AG04449 (cell line): ENCODE results near the gene DPP9.

Experiments used
- CTCF ChIA-PET: fragments of 350-600 bp; formaldehyde crosslinking; extraction: SDS; loops from one replicate; lab custom pipeline; 2021; ENCODE audit warnings: antibody characterized with exemption; lab: Yijun Ruan, JAX
- POLR2A ChIA-PET: fragments of 400-600, 350-600 bp; formaldehyde crosslinking; extraction: SDS; loops from one replicate; lab custom pipeline; 2020; ENCODE audit warnings: antibody characterized with exemption, inconsistent platforms; lab: Yijun Ruan, JAX
- DNase-seq: peaks from one replicate; pipeline ENCODE4 v3.0.0-alpha.2; 2010; ENCODE audit warnings: low read depth, low spot score
- H3K4me3 ChIP-seq: 2 replicates; pipeline ENCODE4 v1.5.1; 2011; ENCODE audit warnings: low read depth, mild to moderate bottlenecking, control low read depth, low read length
- TF ChIP-seq, protein P1 (sequence below): IDR thresholded peaks from one replicate; pipeline ENCODE4 v1.5.1; 2011; ENCODE audit warnings: mild to moderate bottlenecking, moderate library complexity, low read length, control low read depth, inconsistent platforms; ENCODE audit not compliant: insufficient read depth; ENCODE audit errors: missing control alignments

The DPP9 gene

GRCh38 chr19:4639531-4640246, 84.0 kb downstream of the DPP9 start:
- ChIA-PET POLR2A (no interaction called here), CTCF (interaction anchor here (0.8 to 2.1 kb wide), 3 partner anchors 9 to 73 kb away, joined by 3 to 8 read pairs (median 3); no protein-coding TSS in a partner anchor)
- DNase-seq, result no peak
- H3K4me3 ChIP-seq, result peak overlapping the region; percentile 78
- TF ChIP-seq, protein P1, sequence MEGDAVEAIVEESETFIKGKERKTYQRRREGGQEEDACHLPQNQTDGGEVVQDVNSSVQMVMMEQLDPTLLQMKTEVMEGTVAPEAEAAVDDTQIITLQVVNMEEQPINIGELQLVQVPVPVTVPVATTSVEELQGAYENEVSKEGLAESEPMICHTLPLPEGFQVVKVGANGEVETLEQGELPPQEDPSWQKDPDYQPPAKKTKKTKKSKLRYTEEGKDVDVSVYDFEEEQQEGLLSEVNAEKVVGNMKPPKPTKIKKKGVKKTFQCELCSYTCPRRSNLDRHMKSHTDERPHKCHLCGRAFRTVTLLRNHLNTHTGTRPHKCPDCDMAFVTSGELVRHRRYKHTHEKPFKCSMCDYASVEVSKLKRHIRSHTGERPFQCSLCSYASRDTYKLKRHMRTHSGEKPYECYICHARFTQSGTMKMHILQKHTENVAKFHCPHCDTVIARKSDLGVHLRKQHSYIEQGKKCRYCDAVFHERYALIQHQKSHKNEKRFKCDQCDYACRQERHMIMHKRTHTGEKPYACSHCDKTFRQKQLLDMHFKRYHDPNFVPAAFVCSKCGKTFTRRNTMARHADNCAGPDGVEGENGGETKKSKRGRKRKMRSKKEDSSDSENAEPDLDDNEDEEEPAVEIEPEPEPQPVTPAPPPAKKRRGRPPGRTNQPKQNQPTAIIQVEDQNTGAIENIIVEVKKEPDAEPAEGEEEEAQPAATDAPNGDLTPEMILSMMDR, result no peak

DNA sequence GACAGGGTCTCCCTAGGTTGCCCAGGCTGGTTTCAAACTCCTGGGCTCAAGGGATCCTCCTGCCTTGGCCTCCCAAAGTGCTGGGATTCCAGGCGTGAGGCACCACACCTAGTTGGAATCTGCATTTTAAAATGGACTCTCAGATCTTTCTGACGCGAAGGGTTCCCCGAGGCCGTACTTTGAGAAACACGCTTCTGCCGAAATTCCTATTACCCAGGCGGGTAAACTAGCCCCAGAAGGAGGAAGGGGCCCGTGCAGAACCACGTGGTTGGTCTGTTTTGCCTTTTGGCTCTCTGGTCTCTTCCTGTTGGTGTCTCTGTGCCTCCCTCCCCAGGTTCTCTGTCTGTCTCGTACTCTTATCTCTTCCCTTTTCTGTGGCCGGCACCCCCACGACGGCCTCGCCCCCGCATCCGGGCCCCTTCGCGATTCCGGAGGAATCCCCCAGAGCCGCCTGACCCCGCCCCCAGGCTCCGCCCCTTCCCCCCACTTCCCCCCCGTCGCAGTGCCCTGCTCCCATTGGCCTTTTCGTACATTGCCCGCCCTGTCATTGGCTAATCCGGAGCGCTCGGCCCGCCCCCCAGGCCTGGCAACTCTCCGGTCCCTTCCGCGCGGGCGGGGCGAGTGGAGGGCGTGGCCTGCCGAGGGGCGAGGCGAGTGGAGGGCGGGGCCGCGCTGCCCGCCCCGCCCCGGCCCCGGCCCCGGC, 84.7 kb downstream of the DPP9 start, which contains the start of gene TNFAIP8L1:
Gene TNFAIP8L1, plus strand, starts transcription at position 689 of the 703 bp plus-strand sequence. CDS start 12,354 bp downstream, outside the sequence.
- ChIA-PET POLR2A (no interaction called here), CTCF (interaction anchor here (1.7 to 3.4 kb wide), 4 partner anchors 49 to 80 kb away, joined by 4 to 143 read pairs (median 50); partner anchors contain the start of gene SEMA6B)
- peak; percentile 56 for DNase-seq
- TF ChIP-seq, protein P1, result no peak
- peak within 1 kb of the TSS; percentile 78 for H3K4me3 ChIP-seq

GRCh38 chr19:4638317-4638716, 85.3 kb downstream of the DPP9 start:
- no peak overlapping the region for H3K4me3 ChIP-seq
- no peak for DNase-seq

DNA sequence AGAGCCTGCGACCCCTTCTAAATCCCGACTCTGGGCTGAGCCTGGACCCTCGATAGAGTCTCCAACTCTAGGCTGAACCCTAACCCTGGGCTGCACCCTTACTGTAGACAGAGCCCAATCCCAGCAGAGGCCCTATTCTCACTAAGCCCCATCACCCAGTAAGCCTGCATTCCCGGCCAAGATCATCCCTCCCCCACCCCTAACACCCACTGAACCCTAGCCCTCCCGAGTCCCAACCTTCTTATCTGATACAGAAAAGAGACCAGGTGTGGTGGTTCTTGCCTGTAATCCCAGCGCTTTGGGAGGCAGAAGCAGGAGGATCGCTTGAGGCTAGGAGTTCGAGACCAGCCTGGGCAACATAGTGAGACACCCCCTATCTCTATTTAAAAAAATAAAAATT, 86.9 kb downstream of the DPP9 start:
- no peak for DNase-seq
- H3K4me3 ChIP-seq, result no peak overlapping the region; the same call in 1 of the 2 replicates
- ChIA-PET POLR2A (no interaction called here), CTCF (interaction anchor here (0.7 to 3.4 kb wide), 45 partner anchors 9 to 372 kb away, joined by 3 to 143 read pairs (median 9); partner anchors contain the start of genes HDGFL2, LRG1, MYDGF and PLIN4)
- TF ChIP-seq, protein P1, result no peak

More at GRCh38 chr19:4638317-4638716, 85.3 kb downstream of the DPP9 start:
- TF ChIP-seq, protein P1, result no peak
- CTCF ChIA-PET, result interaction anchor here (0.9 to 3.4 kb wide), 8 partner anchors 41 to 115 kb away, joined by 3 to 143 read pairs (median 14); partner anchors contain the start of gene SEMA6B
- POLR2A ChIA-PET, result no interaction called here

GRCh38 chr19:4636151-4636717, 87.4 kb downstream of the DPP9 start:
- POLR2A ChIA-PET, result no interaction called here
- CTCF ChIA-PET, result interaction anchor here (0.7 to 3.4 kb wide), 46 partner anchors 9 to 371 kb away, joined by 3 to 143 read pairs (median 8); partner anchors contain the start of genes HDGFL2, LRG1, MYDGF and PLIN4
- H3K4me3 ChIP-seq, result peak overlapping the region; percentile 58
- TF ChIP-seq, protein P1, result peak; percentile 89
- no peak for DNase-seq
